ENCODE results near the gene CCDC85C.

Gene CCDC85C

GRCh38 chr14:99513183-99513694, 90.8 kb downstream of the CCDC85C start:
- no peak for TF ChIP-seq POU2F2 (IDR thresholded peaks at IDR 0.05; ENCODE audit: low read depth, low read length)
- TF ChIP-seq PAX5 (IDR thresholded peaks at IDR 0.05; ENCODE audit: insufficient read depth, low read length, severe bottlenecking), result no peak
- TF ChIP-seq SPI1 (IDR thresholded peaks at IDR 0.05; ENCODE audit: low read depth, low read length), result no peak
- no peak for TF ChIP-seq POLR2AphosphoS5 (IDR thresholded peaks at IDR 0.05; ENCODE audit: low read depth, low read length)
- TF ChIP-seq TAF1 (IDR thresholded peaks at IDR 0.05; ENCODE audit: low read depth, low read length), result no peak
- FAIRE-seq, result no peak
- no peak for DNase-seq (ENCODE audit: insufficient read length, low spot score)

GRCh38 chr14:99512571-99513182, 91.3 kb downstream of the CCDC85C start:
- no peak for TF ChIP-seq SPI1 (IDR thresholded peaks at IDR 0.05; ENCODE audit: low read depth, low read length)
- TF ChIP-seq PAX5 (IDR thresholded peaks at IDR 0.05; ENCODE audit: insufficient read depth, low read length, severe bottlenecking), result no peak
- peak; percentile 62; the same call in 1 of the 2 replicates for TF ChIP-seq POLR2AphosphoS5 (IDR thresholded peaks at IDR 0.05; ENCODE audit: low read depth, low read length)
- TF ChIP-seq POLR2A (IDR thresholded peaks at IDR 0.05; ENCODE audit: low read depth, low read length), result no peak
- no peak for TF ChIP-seq POU2F2 (IDR thresholded peaks at IDR 0.05; ENCODE audit: low read depth, low read length)
- FAIRE-seq, result no peak

GRCh38 chr14:99512110-99512449, 91.9 kb downstream of the CCDC85C start:
- TF ChIP-seq POU2F2 (IDR thresholded peaks at IDR 0.05; ENCODE audit: low read depth, low read length) (no peak), TAF1 (IDR thresholded peaks at IDR 0.05; ENCODE audit: low read depth, low read length) (no peak), POLR2A (IDR thresholded peaks at IDR 0.05; ENCODE audit: low read depth, low read length) (no peak), SPI1 (IDR thresholded peaks at IDR 0.05; ENCODE audit: low read depth, low read length) (no peak), PAX5 (IDR thresholded peaks at IDR 0.05; ENCODE audit: insufficient read depth, low read length, severe bottlenecking) (no peak), POLR2AphosphoS5 (IDR thresholded peaks at IDR 0.05; ENCODE audit: low read depth, low read length) (no peak)
- FAIRE-seq, result no peak
- DNase-seq (ENCODE audit: insufficient read length, low spot score), result no peak

More at GRCh38 chr14:99512571-99513182, 91.3 kb downstream of the CCDC85C start:
- DNase-seq (ENCODE audit: insufficient read length, low spot score), result no peak

- TF ChIP-seq PAX5 (IDR thresholded peaks at IDR 0.05; ENCODE audit: insufficient read depth, low read length, severe bottlenecking) (no peak), SPI1 (IDR thresholded peaks at IDR 0.05; ENCODE audit: low read depth, low read length) (no peak), POLR2AphosphoS5 (IDR thresholded peaks at IDR 0.05; ENCODE audit: low read depth, low read length) (no peak), POLR2A (IDR thresholded peaks at IDR 0.05; ENCODE audit: low read depth, low read length) (no peak), POU2F2 (IDR thresholded peaks at IDR 0.05; ENCODE audit: low read depth, low read length) (no peak), TAF1 (IDR thresholded peaks at IDR 0.05; ENCODE audit: low read depth, low read length) (no peak)
- no peak for FAIRE-seq
- no peak for DNase-seq (ENCODE audit: insufficient read length, low spot score)
Measured at GRCh38 chr14:99511421-99512109, 92.4 kb downstream of the CCDC85C start.

- no peak for TF ChIP-seq POLR2A (IDR thresholded peaks at IDR 0.05; ENCODE audit: low read depth, low read length)
- TF ChIP-seq POLR2AphosphoS5 (IDR thresholded peaks at IDR 0.05; ENCODE audit: low read depth, low read length), result no peak
- no peak for TF ChIP-seq SPI1 (IDR thresholded peaks at IDR 0.05; ENCODE audit: low read depth, low read length)
- no peak for TF ChIP-seq POU2F2 (IDR thresholded peaks at IDR 0.05; ENCODE audit: low read depth, low read length)
- no peak for TF ChIP-seq PAX5 (IDR thresholded peaks at IDR 0.05; ENCODE audit: insufficient read depth, low read length, severe bottlenecking)
- no peak for TF ChIP-seq TAF1 (IDR thresholded peaks at IDR 0.05; ENCODE audit: low read depth, low read length)
- FAIRE-seq, result no peak
- no peak for DNase-seq (ENCODE audit: insufficient read length, low spot score)
Measured at GRCh38 chr14:99510556-99511139, 93.4 kb downstream of the CCDC85C start.

- no peak for DNase-seq (ENCODE audit: insufficient read length, low spot score)
- no peak for TF ChIP-seq POU2F2 (IDR thresholded peaks at IDR 0.05; ENCODE audit: low read depth, low read length)
- no peak for TF ChIP-seq SPI1 (IDR thresholded peaks at IDR 0.05; ENCODE audit: low read depth, low read length)
- no peak for TF ChIP-seq TAF1 (IDR thresholded peaks at IDR 0.05; ENCODE audit: low read depth, low read length)
- no peak for TF ChIP-seq POLR2AphosphoS5 (IDR thresholded peaks at IDR 0.05; ENCODE audit: low read depth, low read length)
- no peak for TF ChIP-seq PAX5 (IDR thresholded peaks at IDR 0.05; ENCODE audit: insufficient read depth, low read length, severe bottlenecking)
- TF ChIP-seq POLR2A (IDR thresholded peaks at IDR 0.05; ENCODE audit: low read depth, low read length), result no peak
- no peak for FAIRE-seq
Measured at GRCh38 chr14:99509871-99510555, 94.0 kb downstream of the CCDC85C start.

GRCh38 chr14:99508896-99509629, 94.9 kb downstream of the CCDC85C start:
- DNase-seq (ENCODE audit: insufficient read length, low spot score) (no peak), FAIRE-seq (no peak)
- TF ChIP-seq PAX5 (IDR thresholded peaks at IDR 0.05; ENCODE audit: insufficient read depth, low read length, severe bottlenecking) (no peak), POU2F2 (IDR thresholded peaks at IDR 0.05; ENCODE audit: low read depth, low read length) (no peak), SPI1 (IDR thresholded peaks at IDR 0.05; ENCODE audit: low read depth, low read length) (no peak), POLR2AphosphoS5 (IDR thresholded peaks at IDR 0.05; ENCODE audit: low read depth, low read length) (0 out of 2 replicates have a peak, but pooled peaks have one; percentile 10)

GRCh38 chr14:99507860-99508640, 96.0 kb downstream of the CCDC85C start:
- TF ChIP-seq POLR2A (IDR thresholded peaks at IDR 0.05; ENCODE audit: low read depth, low read length) (no peak), PAX5 (IDR thresholded peaks at IDR 0.05; ENCODE audit: insufficient read depth, low read length, severe bottlenecking) (no peak), TAF1 (IDR thresholded peaks at IDR 0.05; ENCODE audit: low read depth, low read length) (no peak), SPI1 (IDR thresholded peaks at IDR 0.05; ENCODE audit: low read depth, low read length) (no peak), POLR2AphosphoS5 (IDR thresholded peaks at IDR 0.05; ENCODE audit: low read depth, low read length) (no peak), POU2F2 (IDR thresholded peaks at IDR 0.05; ENCODE audit: low read depth, low read length) (no peak)
- DNase-seq (ENCODE audit: insufficient read length, low spot score) (no peak), FAIRE-seq (no peak)

Data from GM12891 (cell line).